Left lung (tissue), 10 donors: ENCODE measurements around the gene HIGD2A. TPM values are rescaled to one million over a fixed set of nuclear protein-coding genes. Genes with fewer than 3 reads are reported as not detected.

Experiments
- ATAC-seq: fragments of 200-7000 bp; cut with Tn5 transposase; one replicate; pipeline ENCODE4 v1.9.1; 2020; ENCODE audit warnings: moderate library complexity
- DNase-seq, 4 donors: peaks; one replicate each; pipeline ENCODE4 v3.0.0-alpha.2; 2013 to 2020
- H3K27ac ChIP-seq, 2 donors: fragments of 200-600 bp; sonication (generic) in 1 of 2; one replicate each; pipeline versions ENCODE4 v1.5.0 to v1.8.0; 2020 to 2021
- H3K27me3 ChIP-seq, 2 donors: fragments of 200-600 bp; sonication (generic) in 1 of 2; one replicate each; pipeline versions ENCODE4 v1.5.0 to v1.8.0; 2020 to 2021
- H3K36me3 ChIP-seq, 2 donors: fragments of 200-600 bp; sonication (generic) in 1 of 2; one replicate each; pipeline versions ENCODE4 v1.5.0 to v1.8.0; 2020 to 2021
- H3K4me1 ChIP-seq, 2 donors: fragments of 200-600 bp; one replicate each; pipeline ENCODE4 v1.8.0; 2021
- H3K4me3 ChIP-seq, 2 donors: fragments of 200-600 bp; sonication (generic) in 1 of 2; one replicate each; pipeline versions ENCODE4 v1.5.0 to v1.8.0; 2020 to 2021; ENCODE audit warnings: mild to moderate bottlenecking in 1 of 2
- H3K9me3 ChIP-seq, 2 donors: fragments of 200-600 bp; sonication (generic) in 1 of 2; one replicate each; pipeline versions ENCODE4 v1.5.0 to v1.8.0; 2020 to 2021
- CTCF ChIP-seq, 2 donors: fragments of 200-600 bp; sonication (generic) in 1 of 2; IDR thresholded peaks; one replicate each; pipeline versions ENCODE4 v1.5.0 to v1.8.0; 2021; ENCODE audit warnings: antibody characterized with exemption in 2 of 2
- intact Hi-C, 2 donors: fragments of 100-400 bp; cut with DNase I; formaldehyde crosslinking; loops; one replicate each; pipeline versions ENCODE4 v1.11.2 to v1.14.2; 2022
- polyA plus RNA-seq, 6 donors: library from polyadenylated mRNA; unstranded; fragments of 120-200 nt; gene quantifications; one replicate each; pipeline ENCODE4 v1.2.1, GENCODE V29; 2013; ENCODE audit not compliant: insufficient read length in 6 of 6
- total RNA-seq, 2 donors: library from RNA; stranded (reverse); fragmentation: NEBNext Ultra II Directional; extraction: Animal tissue kit (Norgen Biotek cat#: 25700); gene quantifications; one replicate each; pipeline ENCODE4 v1.2.1, GENCODE V29; 2021
- donor health status: DM: no; HTN: yes; CAD: no.
- donor health status: DM: no; HTN: no; CAD: no.

Gene HIGD2A
- total and polyA plus RNA-seq, 8 donors = 77.7 to 110 (median 88.8) TPM

- TF ChIP-seq CTCF (IDR thresholded peaks at IDR 0.05) = no peak
- H3K27me3 ChIP-seq = no peaks in the 10 kb centered on the region
Observed at GRCh38 chr5:176373100-176373818, 15.3 kb upstream of the HIGD2A start.

GRCh38 chr5:176379881-176380280 lies 8.7 kb upstream of the HIGD2A start:
- no peaks in the 10 kb centered on the region for H3K9me3 ChIP-seq
- no peak for TF ChIP-seq CTCF (IDR thresholded peaks at IDR 0.05)
- no peak for DNase-seq
- H3K27ac ChIP-seq = no peak overlapping the region
- H3K4me3 ChIP-seq = no peak overlapping the region
- H3K4me1 ChIP-seq = no peaks in the 10 kb centered on the region
- intact Hi-C loops = no loop called here
- peaks cover 0 to 40% of the 10 kb centered on the region in 2 donors for H3K36me3 ChIP-seq
- no peaks in the 10 kb centered on the region for H3K27me3 ChIP-seq
- no peak for ATAC-seq

More at GRCh38 chr5:176373100-176373818, 15.3 kb upstream of the HIGD2A start:
- Histone ChIP-seq H3K4me3 (no peak overlapping the region), H3K36me3 (no peaks in the 10 kb centered on the region), H3K27ac (no peak overlapping the region), H3K9me3 (no peaks in the 10 kb centered on the region), H3K4me1 (no peaks in the 10 kb centered on the region)
- ATAC-seq (no peak), DNase-seq (peak in 1 of 4 donors; percentile 26)
- intact Hi-C loops = no loop called here

GRCh38 chr5:176381423-176381822 lies 7.1 kb upstream of the HIGD2A start:
- ATAC-seq (no peak), DNase-seq (no peak)
- H3K36me3 ChIP-seq = peaks cover 0 to 51% of the 10 kb centered on the region in 2 donors
- H3K4me3 ChIP-seq = no peak overlapping the region
- H3K9me3 ChIP-seq = no peaks in the 10 kb centered on the region
- H3K27ac ChIP-seq = no peak overlapping the region
- TF ChIP-seq CTCF (IDR thresholded peaks at IDR 0.05) = no peak
- intact Hi-C loops = no loop called here
- H3K27me3 ChIP-seq = no peaks in the 10 kb centered on the region
- peaks cover 0 to 11% of the 10 kb centered on the region in 2 donors for H3K4me1 ChIP-seq

GRCh38 chr5:176381979-176382378 lies 6.6 kb upstream of the HIGD2A start:
- intact Hi-C loops = no loop called here
- Histone ChIP-seq H3K27ac (no peak overlapping the region), H3K4me3 (no peak overlapping the region), H3K4me1 (peaks cover 2 to 16% of the 10 kb centered on the region in 2 donors), H3K36me3 (peaks cover 0 to 51% of the 10 kb centered on the region in 2 donors), H3K27me3 (no peaks in the 10 kb centered on the region), H3K9me3 (no peaks in the 10 kb centered on the region)
- DNase-seq (no peak), ATAC-seq (no peak)
- TF ChIP-seq CTCF (IDR thresholded peaks at IDR 0.05) = no peak

- H3K27ac ChIP-seq = no peak overlapping the region
- no peaks in the 10 kb centered on the region for H3K9me3 ChIP-seq
- H3K36me3 ChIP-seq = peaks cover 0 to 51% of the 10 kb centered on the region in 2 donors
- intact Hi-C loops = no loop called here
- no peak for DNase-seq
- H3K4me1 ChIP-seq = peaks cover 9 to 24% of the 10 kb centered on the region in 2 donors
- ATAC-seq = no peak
- no peak overlapping the region for H3K4me3 ChIP-seq
- no peaks in the 10 kb centered on the region for H3K27me3 ChIP-seq
- TF ChIP-seq CTCF (IDR thresholded peaks at IDR 0.05) = no peak
Observed at GRCh38 chr5:176382721-176383120, 5.8 kb upstream of the HIGD2A start.
